Retinal pigment epithelial cell (primary cell): ENCODE results near the gene OR10G3.
"Not testable (repeated sequence)": the region's sequence is repeated elsewhere in the genome, so short reads cannot be mapped to it uniquely, and the experiment has no call there.

Experiments
- DNase-seq: peaks from one replicate; pipeline ENCODE4 v3.0.0-alpha.2; 2010; ENCODE audit warnings: low read depth
- H3K4me3 ChIP-seq: 2 replicates; pipeline ENCODE4 v1.5.1; 2011; ENCODE audit warnings: mild to moderate bottlenecking, low read length, control low read depth, moderate library complexity
- TF ChIP-seq, protein P1 (sequence below): conservative IDR thresholded peaks from 2 replicates; pipeline ENCODE4 v1.5.1; 2011; ENCODE audit warnings: low read depth, low read length, control low read depth, inconsistent platforms

OR10G3 gene, protein sequence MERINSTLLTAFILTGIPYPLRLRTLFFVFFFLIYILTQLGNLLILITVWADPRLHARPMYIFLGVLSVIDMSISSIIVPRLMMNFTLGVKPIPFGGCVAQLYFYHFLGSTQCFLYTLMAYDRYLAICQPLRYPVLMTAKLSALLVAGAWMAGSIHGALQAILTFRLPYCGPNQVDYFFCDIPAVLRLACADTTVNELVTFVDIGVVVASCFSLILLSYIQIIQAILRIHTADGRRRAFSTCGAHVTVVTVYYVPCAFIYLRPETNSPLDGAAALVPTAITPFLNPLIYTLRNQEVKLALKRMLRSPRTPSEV

GRCh38 chr14:21579976-21580375 is at the start of gene OR10G3:
Gene OR10G3, minus strand, starts transcription at chr14:21580076. Its CDS starts 9,332 bp downstream, at chr14:21570744.
- H3K4me3 ChIP-seq, result no peak within 1 kb of the TSS
- TF ChIP-seq, protein P1, sequence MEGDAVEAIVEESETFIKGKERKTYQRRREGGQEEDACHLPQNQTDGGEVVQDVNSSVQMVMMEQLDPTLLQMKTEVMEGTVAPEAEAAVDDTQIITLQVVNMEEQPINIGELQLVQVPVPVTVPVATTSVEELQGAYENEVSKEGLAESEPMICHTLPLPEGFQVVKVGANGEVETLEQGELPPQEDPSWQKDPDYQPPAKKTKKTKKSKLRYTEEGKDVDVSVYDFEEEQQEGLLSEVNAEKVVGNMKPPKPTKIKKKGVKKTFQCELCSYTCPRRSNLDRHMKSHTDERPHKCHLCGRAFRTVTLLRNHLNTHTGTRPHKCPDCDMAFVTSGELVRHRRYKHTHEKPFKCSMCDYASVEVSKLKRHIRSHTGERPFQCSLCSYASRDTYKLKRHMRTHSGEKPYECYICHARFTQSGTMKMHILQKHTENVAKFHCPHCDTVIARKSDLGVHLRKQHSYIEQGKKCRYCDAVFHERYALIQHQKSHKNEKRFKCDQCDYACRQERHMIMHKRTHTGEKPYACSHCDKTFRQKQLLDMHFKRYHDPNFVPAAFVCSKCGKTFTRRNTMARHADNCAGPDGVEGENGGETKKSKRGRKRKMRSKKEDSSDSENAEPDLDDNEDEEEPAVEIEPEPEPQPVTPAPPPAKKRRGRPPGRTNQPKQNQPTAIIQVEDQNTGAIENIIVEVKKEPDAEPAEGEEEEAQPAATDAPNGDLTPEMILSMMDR, result no peak
- no peak for DNase-seq

GRCh38 chr14:21626491-21627230 is 46.8 kb upstream of the OR10G3 start:
- TF ChIP-seq, protein P1, result no peak
- no peak for DNase-seq
- no peak overlapping the region for H3K4me3 ChIP-seq

DNA sequence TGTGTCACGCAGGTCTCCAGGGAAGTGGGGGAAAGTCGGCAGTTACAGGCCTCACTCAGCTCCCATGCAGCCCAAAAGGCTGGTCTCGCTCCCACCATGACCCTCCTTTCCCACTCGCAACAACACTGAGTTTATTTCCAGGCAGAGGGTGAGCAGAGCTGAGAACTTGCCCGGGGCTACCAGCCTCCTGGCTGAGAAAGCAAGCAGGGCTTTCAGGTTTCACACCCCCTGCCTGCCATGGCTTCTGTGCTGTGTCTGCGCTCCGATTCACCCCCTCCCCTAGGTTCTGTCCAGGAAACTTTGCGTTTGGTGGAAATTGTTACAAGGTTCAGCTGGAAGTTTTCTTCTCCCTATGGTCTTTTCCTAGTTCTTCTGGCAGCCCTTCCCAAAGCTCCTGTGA is 37.7 kb upstream of the OR10G3 start:
- TF ChIP-seq, protein P1, result no peak

DNA sequence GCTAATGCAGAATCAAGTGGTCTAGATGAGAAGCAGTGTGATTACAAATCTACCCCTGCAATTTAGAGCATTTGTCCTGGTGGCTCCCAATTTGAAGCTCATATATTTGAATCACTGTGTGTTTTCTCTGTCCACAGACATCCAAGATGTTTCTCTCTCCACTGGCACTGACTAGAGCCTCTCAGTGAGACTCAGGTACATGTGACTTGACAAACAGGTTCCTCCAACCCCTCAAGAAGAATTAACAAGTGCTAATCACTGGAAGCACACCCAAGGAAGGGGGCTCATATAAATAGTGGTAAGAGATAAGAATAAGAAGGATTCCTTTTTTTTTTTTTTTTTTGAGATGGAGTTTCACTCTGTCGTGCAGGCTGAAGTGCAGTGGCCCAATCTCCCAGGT is 34.4 kb upstream of the OR10G3 start:
- TF ChIP-seq, protein P1, result no peak
- H3K4me3 ChIP-seq, result no peak overlapping the region
- no peak for DNase-seq

More for the DNA sequence above, 37.7 kb upstream of the OR10G3 start:
- no peak for DNase-seq
- H3K4me3 ChIP-seq, result no peak overlapping the region

- H3K4me3 ChIP-seq, result no peak overlapping the region
- TF ChIP-seq, protein P1, result no peak
- no peak for DNase-seq
Measured at GRCh38 chr14:21612324-21612723, 32.4 kb upstream of the OR10G3 start.

DNA sequence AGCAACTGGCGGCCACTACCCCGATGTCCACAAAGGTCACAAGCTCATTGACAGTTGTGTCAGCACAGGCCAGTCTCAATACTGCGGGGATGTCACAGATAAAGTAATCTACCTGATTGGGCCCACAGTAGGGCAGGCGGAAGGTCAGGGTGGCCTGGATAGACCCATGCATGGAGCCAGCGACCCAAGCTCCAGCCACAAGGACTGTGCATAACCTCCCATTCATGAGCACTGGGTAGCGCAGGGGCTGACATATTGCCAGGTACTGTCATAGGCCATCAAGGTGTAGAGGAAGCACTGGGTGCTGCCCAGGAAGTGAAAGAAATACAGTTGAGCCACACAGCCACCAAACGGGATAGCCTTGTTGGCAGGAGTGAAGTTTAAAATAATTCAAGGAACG is 22.3 kb upstream of the OR10G3 start:
- not testable (repeated sequence) for H3K4me3 ChIP-seq, DNase-seq

GRCh38 chr14:21589317-21589716 is 9.4 kb upstream of the OR10G3 start:
- no peak for DNase-seq
- TF ChIP-seq, protein P1, result no peak
- no peak overlapping the region for H3K4me3 ChIP-seq
